HEK293 (cell line): ENCODE data around the gene PTGIR.

Experiments
- HOXD13 ChIP-seq: sonication (generic); formaldehyde crosslinking; IDR thresholded peaks from 2 replicates; pipeline ENCODE4 v1.8.0; 2022; ENCODE audit warnings: missing genetic modification reagents, borderline replicate concordance
- SCRT2 ChIP-seq: fragments of 450-650 bp; formaldehyde crosslinking; IDR thresholded peaks from 2 replicates; pipeline ENCODE4 v1.5.1; 2016; ENCODE audit warnings: missing biosample characterization, missing genetic modification characterization
- YY2 ChIP-seq: fragments of 450-650 bp; formaldehyde crosslinking; IDR thresholded peaks from 2 replicates; pipeline ENCODE4 v1.5.1; 2016; ENCODE audit warnings: missing biosample characterization, missing genetic modification characterization
- ZFP37 ChIP-seq: fragments of 450-650 bp; formaldehyde crosslinking; IDR thresholded peaks from 2 replicates; pipeline ENCODE4 v1.5.1; 2016; ENCODE audit warnings: missing biosample characterization, missing genetic modification characterization
- ZFP41 ChIP-seq: fragments of 450-650 bp; formaldehyde crosslinking; IDR thresholded peaks from 2 replicates; pipeline ENCODE4 v1.5.1; 2016; ENCODE audit warnings: missing biosample characterization, missing genetic modification characterization, borderline replicate concordance
- ZNF112 ChIP-seq: fragments of 450-650 bp; formaldehyde crosslinking; IDR thresholded peaks from 2 replicates; pipeline ENCODE4 v1.5.0; 2017; ENCODE audit warnings: missing biosample characterization, missing genetic modification characterization
- ZNF140 ChIP-seq: fragments of 450-650 bp; formaldehyde crosslinking; IDR thresholded peaks from 2 replicates; pipeline ENCODE4 v1.5.1; 2016; ENCODE audit warnings: missing biosample characterization, missing genetic modification characterization
- ZNF169 ChIP-seq: fragments of 450-650 bp; formaldehyde crosslinking; IDR thresholded peaks from 2 replicates; pipeline ENCODE4 v1.5.1; 2016; ENCODE audit warnings: missing biosample characterization, missing genetic modification characterization
- ZNF202 ChIP-seq: fragments of 450-650 bp; formaldehyde crosslinking; IDR thresholded peaks from 2 replicates; pipeline ENCODE4 v1.5.1; 2016; ENCODE audit warnings: missing biosample characterization, missing genetic modification characterization, borderline replicate concordance
- ZNF23 ChIP-seq: fragments of 450-650 bp; formaldehyde crosslinking; IDR thresholded peaks from 2 replicates; pipeline ENCODE4 v1.5.1; 2016; ENCODE audit warnings: missing biosample characterization, missing genetic modification characterization, borderline replicate concordance
- ZNF354C ChIP-seq: fragments of 450-650 bp; formaldehyde crosslinking; IDR thresholded peaks from 2 replicates; pipeline ENCODE4 v1.5.1; 2016; ENCODE audit warnings: missing biosample characterization, missing genetic modification characterization, low read depth, borderline replicate concordance
- ZNF404 ChIP-seq: fragments of 450-650 bp; formaldehyde crosslinking; IDR thresholded peaks from 2 replicates; pipeline ENCODE4 v1.5.1; 2017; ENCODE audit warnings: missing biosample characterization, missing genetic modification characterization
- ZNF416 ChIP-seq: fragments of 450-650 bp; formaldehyde crosslinking; IDR thresholded peaks from 2 replicates; pipeline ENCODE4 v1.5.1; 2016; ENCODE audit warnings: missing biosample characterization, missing genetic modification characterization
- ZNF521 ChIP-seq: fragments of 450-650 bp; formaldehyde crosslinking; IDR thresholded peaks from 2 replicates; pipeline ENCODE4 v1.5.1; 2017; ENCODE audit warnings: missing biosample characterization, mild to moderate bottlenecking, missing genetic modification characterization
- ZNF555 ChIP-seq: fragments of 450-650 bp; formaldehyde crosslinking; conservative IDR thresholded peaks from 2 replicates; pipeline ENCODE4 v1.5.1; 2017; ENCODE audit warnings: missing biosample characterization, mild to moderate bottlenecking, missing genetic modification characterization, inconsistent platforms
- ZNF621 ChIP-seq: fragments of 450-650 bp; formaldehyde crosslinking; IDR thresholded peaks from 2 replicates; pipeline ENCODE4 v1.5.1; 2017; ENCODE audit warnings: missing biosample characterization, missing genetic modification characterization
- ZNF664 ChIP-seq: fragments of 450-650 bp; formaldehyde crosslinking; IDR thresholded peaks from 2 replicates; pipeline ENCODE4 v1.5.1; 2016; ENCODE audit warnings: missing biosample characterization, missing genetic modification characterization
- ZNF701 ChIP-seq: fragments of 450-650 bp; formaldehyde crosslinking; IDR thresholded peaks from 2 replicates; pipeline ENCODE4 v1.5.1; 2016; ENCODE audit warnings: missing biosample characterization, missing genetic modification characterization
- ZNF707 ChIP-seq: fragments of 450-650 bp; formaldehyde crosslinking; IDR thresholded peaks from 2 replicates; pipeline ENCODE4 v1.5.1; 2016; ENCODE audit warnings: missing biosample characterization, missing genetic modification characterization
- ZNF792 ChIP-seq: fragments of 450-650 bp; formaldehyde crosslinking; IDR thresholded peaks from 2 replicates; pipeline ENCODE4 v1.5.1; 2016; ENCODE audit warnings: missing biosample characterization, missing genetic modification characterization
- TF ChIP-seq, protein P1 (sequence below): fragments of 450-650 bp; formaldehyde crosslinking; conservative IDR thresholded peaks from 2 replicates; pipeline ENCODE4 v1.5.1; 2016; ENCODE audit warnings: low read depth, missing biosample characterization, missing genetic modification characterization
- TF ChIP-seq, protein P2 (sequence below): fragments of 450-650 bp; formaldehyde crosslinking; IDR thresholded peaks from 2 replicates; pipeline ENCODE4 v1.5.1; 2017; ENCODE audit warnings: missing biosample characterization, missing genetic modification characterization
- TF ChIP-seq, protein P3 (sequence below): fragments of 450-650 bp; formaldehyde crosslinking; IDR thresholded peaks from 2 replicates; pipeline ENCODE4 v1.5.1; 2016; ENCODE audit warnings: missing biosample characterization, missing genetic modification characterization
- TF ChIP-seq, protein P4 (sequence below): IDR thresholded peaks from 2 replicates; pipeline ENCODE4 v1.6.1; 2011; ENCODE audit warnings: mild to moderate bottlenecking, low read depth, low read length, borderline replicate concordance
- TF ChIP-seq, protein P5 (sequence below): fragments of 450-650 bp; formaldehyde crosslinking; IDR thresholded peaks from 2 replicates; pipeline ENCODE4 v1.5.1; 2017; ENCODE audit warnings: missing biosample characterization, missing genetic modification characterization

The PTGIR gene

DNA sequence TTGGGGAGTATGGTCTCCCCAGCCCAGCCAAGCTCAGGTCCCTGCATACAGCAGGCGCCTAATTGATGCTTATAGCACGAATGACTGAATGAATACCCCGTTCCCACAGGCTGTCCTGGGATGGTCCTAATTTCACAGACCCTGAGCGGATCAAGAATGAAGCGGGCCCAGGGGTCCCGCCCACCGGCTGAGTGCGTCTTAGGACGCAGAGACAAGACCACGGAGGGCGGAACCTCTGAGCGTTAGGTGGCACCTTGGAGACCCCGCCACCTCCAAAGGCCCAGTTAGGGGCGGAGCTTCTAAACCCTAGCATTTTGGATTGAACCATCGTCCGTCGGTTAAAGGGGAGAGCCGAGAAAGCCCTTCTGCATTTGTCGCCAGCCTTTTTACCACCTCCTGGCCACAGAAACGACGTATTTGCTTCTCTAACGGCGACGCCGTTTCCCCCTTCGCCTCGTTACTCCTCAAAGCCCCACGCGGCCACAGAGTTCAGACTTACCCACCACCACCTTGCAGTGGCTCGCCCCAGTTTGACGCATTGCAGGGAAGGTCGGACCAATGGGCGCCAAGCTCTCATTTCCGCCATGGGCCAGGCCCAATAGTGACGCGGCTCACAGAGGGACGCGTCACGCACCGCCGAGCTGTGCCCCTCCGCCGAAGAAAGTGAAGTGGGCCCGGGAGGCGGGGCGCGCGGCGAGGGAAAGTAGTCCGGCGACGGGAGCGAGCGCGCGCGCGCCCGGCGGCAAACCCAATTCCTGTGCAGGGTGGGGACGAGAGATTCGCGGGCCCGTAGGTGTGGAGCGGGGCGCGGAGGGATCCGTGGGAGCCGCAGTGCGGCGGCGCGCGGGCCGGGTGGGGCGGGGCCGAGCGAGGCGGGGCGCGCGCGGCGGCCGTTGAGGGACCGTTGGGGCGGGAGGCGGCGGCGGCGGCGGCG is 24.2 kb downstream of the PTGIR start (continued):
- TF ChIP-seq, protein P1, sequence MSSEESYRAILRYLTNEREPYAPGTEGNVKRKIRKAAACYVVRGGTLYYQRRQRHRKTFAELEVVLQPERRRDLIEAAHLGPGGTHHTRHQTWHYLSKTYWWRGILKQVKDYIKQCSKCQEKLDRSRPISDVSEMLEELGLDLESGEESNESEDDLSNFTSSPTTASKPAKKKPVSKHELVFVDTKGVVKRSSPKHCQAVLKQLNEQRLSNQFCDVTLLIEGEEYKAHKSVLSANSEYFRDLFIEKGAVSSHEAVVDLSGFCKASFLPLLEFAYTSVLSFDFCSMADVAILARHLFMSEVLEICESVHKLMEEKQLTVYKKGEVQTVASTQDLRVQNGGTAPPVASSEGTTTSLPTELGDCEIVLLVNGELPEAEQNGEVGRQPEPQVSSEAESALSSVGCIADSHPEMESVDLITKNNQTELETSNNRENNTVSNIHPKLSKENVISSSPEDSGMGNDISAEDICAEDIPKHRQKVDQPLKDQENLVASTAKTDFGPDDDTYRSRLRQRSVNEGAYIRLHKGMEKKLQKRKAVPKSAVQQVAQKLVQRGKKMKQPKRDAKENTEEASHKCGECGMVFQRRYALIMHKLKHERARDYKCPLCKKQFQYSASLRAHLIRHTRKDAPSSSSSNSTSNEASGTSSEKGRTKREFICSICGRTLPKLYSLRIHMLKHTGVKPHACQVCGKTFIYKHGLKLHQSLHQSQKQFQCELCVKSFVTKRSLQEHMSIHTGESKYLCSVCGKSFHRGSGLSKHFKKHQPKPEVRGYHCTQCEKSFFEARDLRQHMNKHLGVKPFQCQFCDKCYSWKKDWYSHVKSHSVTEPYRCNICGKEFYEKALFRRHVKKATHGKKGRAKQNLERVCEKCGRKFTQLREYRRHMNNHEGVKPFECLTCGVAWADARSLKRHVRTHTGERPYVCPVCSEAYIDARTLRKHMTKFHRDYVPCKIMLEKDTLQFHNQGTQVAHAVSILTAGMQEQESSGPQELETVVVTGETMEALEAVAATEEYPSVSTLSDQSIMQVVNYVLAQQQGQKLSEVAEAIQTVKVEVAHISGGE, result 0 out of 2 replicates have a peak, but pooled peaks have one; percentile 15
- TF ChIP-seq, protein P2, sequence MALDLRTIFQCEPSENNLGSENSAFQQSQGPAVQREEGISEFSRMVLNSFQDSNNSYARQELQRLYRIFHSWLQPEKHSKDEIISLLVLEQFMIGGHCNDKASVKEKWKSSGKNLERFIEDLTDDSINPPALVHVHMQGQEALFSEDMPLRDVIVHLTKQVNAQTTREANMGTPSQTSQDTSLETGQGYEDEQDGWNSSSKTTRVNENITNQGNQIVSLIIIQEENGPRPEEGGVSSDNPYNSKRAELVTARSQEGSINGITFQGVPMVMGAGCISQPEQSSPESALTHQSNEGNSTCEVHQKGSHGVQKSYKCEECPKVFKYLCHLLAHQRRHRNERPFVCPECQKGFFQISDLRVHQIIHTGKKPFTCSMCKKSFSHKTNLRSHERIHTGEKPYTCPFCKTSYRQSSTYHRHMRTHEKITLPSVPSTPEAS (tag by site-specific recombination), result peak; percentile 55; the same call in 1 of the 2 replicates
- TF ChIP-seq ZNF169 (tag by site-specific recombination) (0 out of 2 replicates have a peak, but pooled peaks have one; percentile 29), ZNF555 (tag by site-specific recombination) (no peak), ZNF521 (tag by site-specific recombination) (no peak), ZNF354C (tag by site-specific recombination) (no peak), ZNF707 (tag by site-specific recombination) (no peak), ZNF404 (tag by site-specific recombination) (no peak; the same call in 1 of the 2 replicates), ZFP37 (peak; percentile 80), ZNF23 (no peak), ZNF664 (tag by site-specific recombination) (no peak; the same call in 1 of the 2 replicates), ZNF140 (tag by site-specific recombination) (no peak), ZNF701 (0 out of 2 replicates have a peak, but pooled peaks have one; percentile 62), ZNF416 (tag by site-specific recombination) (no peak), ZNF112 (tag by site-specific recombination) (no peak), ZFP41 (tag by site-specific recombination) (no peak), SCRT2 (tag by site-specific recombination) (peak; percentile 60; the same call in 1 of the 2 replicates), HOXD13 (CRISPR knock-in tag) (no peak), ZNF792 (tag by site-specific recombination) (peak; percentile 100), ZNF621 (tag by site-specific recombination) (no peak), ZNF202 (tag by site-specific recombination) (no peak), YY2 (tag by site-specific recombination) (peak; percentile 93)
- TF ChIP-seq, protein P3, sequence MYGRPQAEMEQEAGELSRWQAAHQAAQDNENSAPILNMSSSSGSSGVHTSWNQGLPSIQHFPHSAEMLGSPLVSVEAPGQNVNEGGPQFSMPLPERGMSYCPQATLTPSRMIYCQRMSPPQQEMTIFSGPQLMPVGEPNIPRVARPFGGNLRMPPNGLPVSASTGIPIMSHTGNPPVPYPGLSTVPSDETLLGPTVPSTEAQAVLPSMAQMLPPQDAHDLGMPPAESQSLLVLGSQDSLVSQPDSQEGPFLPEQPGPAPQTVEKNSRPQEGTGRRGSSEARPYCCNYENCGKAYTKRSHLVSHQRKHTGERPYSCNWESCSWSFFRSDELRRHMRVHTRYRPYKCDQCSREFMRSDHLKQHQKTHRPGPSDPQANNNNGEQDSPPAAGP (tag by site-specific recombination), result peak; percentile 99
- TF ChIP-seq, protein P4, sequence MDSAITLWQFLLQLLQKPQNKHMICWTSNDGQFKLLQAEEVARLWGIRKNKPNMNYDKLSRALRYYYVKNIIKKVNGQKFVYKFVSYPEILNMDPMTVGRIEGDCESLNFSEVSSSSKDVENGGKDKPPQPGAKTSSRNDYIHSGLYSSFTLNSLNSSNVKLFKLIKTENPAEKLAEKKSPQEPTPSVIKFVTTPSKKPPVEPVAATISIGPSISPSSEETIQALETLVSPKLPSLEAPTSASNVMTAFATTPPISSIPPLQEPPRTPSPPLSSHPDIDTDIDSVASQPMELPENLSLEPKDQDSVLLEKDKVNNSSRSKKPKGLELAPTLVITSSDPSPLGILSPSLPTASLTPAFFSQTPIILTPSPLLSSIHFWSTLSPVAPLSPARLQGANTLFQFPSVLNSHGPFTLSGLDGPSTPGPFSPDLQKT, result no peak; the same call in 1 of the 2 replicates
- TF ChIP-seq, protein P5, sequence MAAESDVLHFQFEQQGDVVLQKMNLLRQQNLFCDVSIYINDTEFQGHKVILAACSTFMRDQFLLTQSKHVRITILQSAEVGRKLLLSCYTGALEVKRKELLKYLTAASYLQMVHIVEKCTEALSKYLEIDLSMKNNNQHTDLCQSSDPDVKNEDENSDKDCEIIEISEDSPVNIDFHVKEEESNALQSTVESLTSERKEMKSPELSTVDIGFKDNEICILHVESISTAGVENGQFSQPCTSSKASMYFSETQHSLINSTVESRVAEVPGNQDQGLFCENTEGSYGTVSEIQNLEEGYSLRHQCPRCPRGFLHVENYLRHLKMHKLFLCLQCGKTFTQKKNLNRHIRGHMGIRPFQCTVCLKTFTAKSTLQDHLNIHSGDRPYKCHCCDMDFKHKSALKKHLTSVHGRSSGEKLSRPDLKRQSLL (tag by site-specific recombination), result peak; percentile 38; the same call in 1 of the 2 replicates
